HepG2 (cell line): Measurements from ENCODE around the gene DDX6. TPM values are rescaled to one million over a fixed set of nuclear protein-coding genes. Genes with fewer than 3 reads are reported as not detected.

Experiments used
- ISL2 ChIP-seq: sonication (generic); formaldehyde crosslinking; IDR thresholded peaks from 2 replicates; pipeline ENCODE4 v1.5.0; 2020; ENCODE audit warnings: missing genetic modification reagents
- SNAI1 ChIP-seq: sonication (generic); formaldehyde crosslinking; IDR thresholded peaks from 2 replicates; pipeline ENCODE4 v1.5.0; 2020; ENCODE audit warnings: mild to moderate bottlenecking, missing genetic modification reagents, borderline replicate concordance
- SP1 ChIP-seq, 2 experiments: fragments of 450-650 bp in 1 of 2; sonication (generic) in 1 of 2; formaldehyde crosslinking in 1 of 2; IDR thresholded peaks; 2 replicates each; pipeline versions ENCODE4 v1.4.0 to v1.6.1; 2016 to 2020; ENCODE audit warnings: missing genetic modification reagents in 1 of 2
- SP2 ChIP-seq: sonication (generic); formaldehyde crosslinking; IDR thresholded peaks from 2 replicates; pipeline ENCODE4 v1.5.1; 2020; ENCODE audit warnings: mild to moderate bottlenecking, missing genetic modification reagents
- ZEB1 ChIP-seq: IDR thresholded peaks from 2 replicates; pipeline ENCODE4 v1.6.1; 2012; ENCODE audit warnings: mild to moderate bottlenecking, low read depth, inconsistent platforms; ENCODE audit not compliant: insufficient replicate concordance
- ZNF138 ChIP-seq: sonication (generic); formaldehyde crosslinking; IDR thresholded peaks from 2 replicates; pipeline ENCODE4 v1.5.0; 2020; ENCODE audit warnings: mild to moderate bottlenecking, low read depth, missing genetic modification reagents
- ZNF230 ChIP-seq: sonication (generic); formaldehyde crosslinking; IDR thresholded peaks from 2 replicates; pipeline ENCODE4 v1.4.0; 2020; ENCODE audit warnings: mild to moderate bottlenecking, missing genetic modification reagents
- ZNF432 ChIP-seq: sonication (generic); formaldehyde crosslinking; IDR thresholded peaks from 2 replicates; pipeline ENCODE4 v1.5.0; 2020; ENCODE audit warnings: missing genetic modification reagents, mild to moderate bottlenecking, borderline replicate concordance
- ZNF501 ChIP-seq: sonication (generic); formaldehyde crosslinking; IDR thresholded peaks from 2 replicates; pipeline ENCODE4 v1.5.1; 2020; ENCODE audit warnings: mild to moderate bottlenecking, moderate library complexity, missing genetic modification reagents
- ZNF546 ChIP-seq: sonication (generic); formaldehyde crosslinking; conservative IDR thresholded peaks from 2 replicates; pipeline ENCODE4 v1.8.1; 2023; ENCODE audit warnings: mild to moderate bottlenecking, missing genetic modification reagents
- ZNF709 ChIP-seq: sonication (generic); formaldehyde crosslinking; IDR thresholded peaks from 2 replicates; pipeline ENCODE4 v1.5.0; 2020; ENCODE audit warnings: mild to moderate bottlenecking, missing genetic modification reagents
- polyA plus RNA-seq, 8 experiments: library from polyadenylated mRNA; depleted of rRNA in 3 of 8; stranded (reverse) in 7 of 8; unstranded in 1 of 8; fragments of >200 nt; fragmentation: Illumina TruSeq in 4 of 8; extraction: Trizol in 4 of 8; gene quantifications; 2 replicates each; pipeline versions ENCODE4 v1.2.1 to v1.2.3, GENCODE V29; 2011 to 2016; ENCODE audit warnings: low read depth in 4 of 8, missing spikeins in 1 of 8, mixed read lengths in 1 of 8; ENCODE audit not compliant: insufficient read depth in 1 of 8
- total RNA-seq, 5 experiments: library from RNA; depleted of rRNA; stranded (reverse); fragments of >200 nt; fragmentation: Illumina TruSeq; extraction: Trizol; gene quantifications; 2 replicates each; pipeline ENCODE4 v1.2.3, GENCODE V29; 2016; ENCODE audit warnings: low read depth in 1 of 5
- TF ChIP-seq, protein P1 (sequence below): sonication (generic); formaldehyde crosslinking; IDR thresholded peaks from 2 replicates; pipeline ENCODE4 v1.5.0; 2020; ENCODE audit warnings: mild to moderate bottlenecking, missing genetic modification reagents
- TF ChIP-seq, protein P2 (sequence below): sonication (generic); formaldehyde crosslinking; IDR thresholded peaks from 2 replicates; pipeline ENCODE4 v1.5.1; 2020; ENCODE audit warnings: mild to moderate bottlenecking, missing genetic modification reagents, moderate library complexity
- TF ChIP-seq, protein P3 (sequence below): sonication (generic); formaldehyde crosslinking; IDR thresholded peaks from 2 replicates; pipeline ENCODE4 v1.9.0; 2021; ENCODE audit warnings: missing genetic modification reagents, borderline replicate concordance
- TF ChIP-seq, protein P4 (sequence below): sonication (generic); formaldehyde crosslinking; IDR thresholded peaks from 2 replicates; pipeline ENCODE4 v1.5.1; 2020; ENCODE audit warnings: missing genetic modification reagents, mild to moderate bottlenecking, borderline replicate concordance
- TF ChIP-seq, protein P5 (sequence below): sonication (generic); formaldehyde crosslinking; IDR thresholded peaks from 2 replicates; pipeline ENCODE4 v1.8.0; 2022; ENCODE audit warnings: missing genetic modification reagents, mild to moderate bottlenecking, moderate library complexity, borderline replicate concordance

Gene DDX6
- total and polyA plus RNA-seq, 2 of the 13 experiments (the other 11 are each of a cell fraction or from before 2014, with no cell fraction given): 20.9 to 59.2 TPM

DNA sequence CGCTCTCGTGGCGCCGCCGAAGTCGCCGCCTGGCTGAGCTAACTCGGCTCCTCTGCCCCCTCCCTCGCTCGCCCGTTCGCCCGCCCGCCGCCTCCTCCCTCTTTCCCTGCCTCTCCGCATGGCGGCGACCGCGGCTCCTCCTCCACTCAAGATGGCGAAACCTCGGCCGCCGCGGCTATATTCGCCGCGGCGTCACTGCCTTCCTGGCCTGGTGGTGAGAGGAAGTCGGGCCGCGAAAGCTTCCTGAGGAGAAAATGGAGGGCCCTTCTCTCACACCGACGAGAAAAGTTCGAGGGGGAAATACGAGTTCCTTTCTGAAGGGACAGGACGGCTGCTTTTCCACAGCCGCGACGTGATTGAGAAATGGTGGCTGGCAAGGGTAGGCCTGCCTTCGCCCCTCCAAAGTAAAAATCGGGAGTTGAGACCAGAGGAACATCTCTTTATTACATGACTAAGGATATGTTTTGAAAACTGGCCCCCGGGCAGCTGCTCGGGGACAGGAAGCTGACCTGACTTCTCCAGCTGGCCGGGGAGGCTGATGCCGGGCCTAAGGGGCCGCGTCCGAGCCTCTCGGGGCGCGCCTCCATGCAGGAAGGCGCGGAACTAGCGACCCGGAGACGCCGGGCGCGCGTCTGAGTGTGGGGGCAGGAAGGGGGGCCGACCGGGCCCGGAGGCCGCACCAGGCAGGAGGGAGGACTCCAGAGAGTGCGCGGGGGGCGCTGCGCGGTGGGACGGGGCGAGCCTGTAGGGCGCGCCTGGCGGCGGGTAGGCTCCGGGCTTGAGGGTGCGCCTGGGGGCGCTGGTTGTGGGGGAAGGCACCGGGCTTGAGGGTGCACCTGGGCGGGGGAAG, at the start of gene DDX6 (continued):
- TF ChIP-seq, protein P1, sequence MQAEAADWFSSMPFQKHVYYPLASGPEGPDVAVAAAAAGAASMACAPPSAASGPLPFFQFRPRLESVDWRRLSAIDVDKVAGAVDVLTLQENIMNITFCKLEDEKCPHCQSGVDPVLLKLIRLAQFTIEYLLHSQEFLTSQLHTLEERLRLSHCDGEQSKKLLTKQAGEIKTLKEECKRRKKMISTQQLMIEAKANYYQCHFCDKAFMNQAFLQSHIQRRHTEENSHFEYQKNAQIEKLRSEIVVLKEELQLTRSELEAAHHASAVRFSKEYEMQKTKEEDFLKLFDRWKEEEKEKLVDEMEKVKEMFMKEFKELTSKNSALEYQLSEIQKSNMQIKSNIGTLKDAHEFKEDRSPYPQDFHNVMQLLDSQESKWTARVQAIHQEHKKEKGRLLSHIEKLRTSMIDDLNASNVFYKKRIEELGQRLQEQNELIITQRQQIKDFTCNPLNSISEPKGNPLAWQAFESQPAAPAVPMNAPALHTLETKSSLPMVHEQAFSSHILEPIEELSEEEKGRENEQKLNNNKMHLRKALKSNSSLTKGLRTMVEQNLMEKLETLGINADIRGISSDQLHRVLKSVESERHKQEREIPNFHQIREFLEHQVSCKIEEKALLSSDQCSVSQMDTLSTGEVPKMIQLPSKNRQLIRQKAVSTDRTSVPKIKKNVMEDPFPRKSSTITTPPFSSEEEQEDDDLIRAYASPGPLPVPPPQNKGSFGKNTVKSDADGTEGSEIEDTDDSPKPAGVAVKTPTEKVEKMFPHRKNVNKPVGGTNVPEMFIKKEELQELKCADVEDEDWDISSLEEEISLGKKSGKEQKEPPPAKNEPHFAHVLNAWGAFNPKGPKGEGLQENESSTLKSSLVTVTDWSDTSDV (CRISPR knock-in tag): no peak
- TF ChIP-seq, protein P2, sequence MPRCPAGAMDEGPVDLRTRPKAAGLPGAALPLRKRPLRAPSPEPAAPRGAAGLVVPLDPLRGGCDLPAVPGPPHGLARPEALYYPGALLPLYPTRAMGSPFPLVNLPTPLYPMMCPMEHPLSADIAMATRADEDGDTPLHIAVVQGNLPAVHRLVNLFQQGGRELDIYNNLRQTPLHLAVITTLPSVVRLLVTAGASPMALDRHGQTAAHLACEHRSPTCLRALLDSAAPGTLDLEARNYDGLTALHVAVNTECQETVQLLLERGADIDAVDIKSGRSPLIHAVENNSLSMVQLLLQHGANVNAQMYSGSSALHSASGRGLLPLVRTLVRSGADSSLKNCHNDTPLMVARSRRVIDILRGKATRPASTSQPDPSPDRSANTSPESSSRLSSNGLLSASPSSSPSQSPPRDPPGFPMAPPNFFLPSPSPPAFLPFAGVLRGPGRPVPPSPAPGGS (CRISPR knock-in tag): peak; percentile 70; the same call in 1 of the 2 replicates
- TF ChIP-seq, protein P3, sequence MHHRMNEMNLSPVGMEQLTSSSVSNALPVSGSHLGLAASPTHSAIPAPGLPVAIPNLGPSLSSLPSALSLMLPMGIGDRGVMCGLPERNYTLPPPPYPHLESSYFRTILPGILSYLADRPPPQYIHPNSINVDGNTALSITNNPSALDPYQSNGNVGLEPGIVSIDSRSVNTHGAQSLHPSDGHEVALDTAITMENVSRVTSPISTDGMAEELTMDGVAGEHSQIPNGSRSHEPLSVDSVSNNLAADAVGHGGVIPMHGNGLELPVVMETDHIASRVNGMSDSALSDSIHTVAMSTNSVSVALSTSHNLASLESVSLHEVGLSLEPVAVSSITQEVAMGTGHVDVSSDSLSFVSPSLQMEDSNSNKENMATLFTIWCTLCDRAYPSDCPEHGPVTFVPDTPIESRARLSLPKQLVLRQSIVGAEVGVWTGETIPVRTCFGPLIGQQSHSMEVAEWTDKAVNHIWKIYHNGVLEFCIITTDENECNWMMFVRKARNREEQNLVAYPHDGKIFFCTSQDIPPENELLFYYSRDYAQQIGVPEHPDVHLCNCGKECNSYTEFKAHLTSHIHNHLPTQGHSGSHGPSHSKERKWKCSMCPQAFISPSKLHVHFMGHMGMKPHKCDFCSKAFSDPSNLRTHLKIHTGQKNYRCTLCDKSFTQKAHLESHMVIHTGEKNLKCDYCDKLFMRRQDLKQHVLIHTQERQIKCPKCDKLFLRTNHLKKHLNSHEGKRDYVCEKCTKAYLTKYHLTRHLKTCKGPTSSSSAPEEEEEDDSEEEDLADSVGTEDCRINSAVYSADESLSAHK (CRISPR knock-in tag): no peak
- TF ChIP-seq, protein P4, sequence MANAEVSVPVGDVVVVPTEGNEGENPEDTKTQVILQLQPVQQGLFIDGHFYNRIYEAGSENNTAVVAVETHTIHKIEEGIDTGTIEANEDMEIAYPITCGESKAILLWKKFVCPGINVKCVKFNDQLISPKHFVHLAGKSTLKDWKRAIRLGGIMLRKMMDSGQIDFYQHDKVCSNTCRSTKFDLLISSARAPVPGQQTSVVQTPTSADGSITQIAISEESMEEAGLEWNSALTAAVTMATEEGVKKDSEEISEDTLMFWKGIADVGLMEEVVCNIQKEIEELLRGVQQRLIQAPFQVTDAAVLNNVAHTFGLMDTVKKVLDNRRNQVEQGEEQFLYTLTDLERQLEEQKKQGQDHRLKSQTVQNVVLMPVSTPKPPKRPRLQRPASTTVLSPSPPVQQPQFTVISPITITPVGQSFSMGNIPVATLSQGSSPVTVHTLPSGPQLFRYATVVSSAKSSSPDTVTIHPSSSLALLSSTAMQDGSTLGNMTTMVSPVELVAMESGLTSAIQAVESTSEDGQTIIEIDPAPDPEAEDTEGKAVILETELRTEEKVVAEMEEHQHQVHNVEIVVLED (CRISPR knock-in tag): no peak
- TF ChIP-seq ZNF501 (CRISPR knock-in tag): peak; percentile 68
- TF ChIP-seq, protein P5, sequence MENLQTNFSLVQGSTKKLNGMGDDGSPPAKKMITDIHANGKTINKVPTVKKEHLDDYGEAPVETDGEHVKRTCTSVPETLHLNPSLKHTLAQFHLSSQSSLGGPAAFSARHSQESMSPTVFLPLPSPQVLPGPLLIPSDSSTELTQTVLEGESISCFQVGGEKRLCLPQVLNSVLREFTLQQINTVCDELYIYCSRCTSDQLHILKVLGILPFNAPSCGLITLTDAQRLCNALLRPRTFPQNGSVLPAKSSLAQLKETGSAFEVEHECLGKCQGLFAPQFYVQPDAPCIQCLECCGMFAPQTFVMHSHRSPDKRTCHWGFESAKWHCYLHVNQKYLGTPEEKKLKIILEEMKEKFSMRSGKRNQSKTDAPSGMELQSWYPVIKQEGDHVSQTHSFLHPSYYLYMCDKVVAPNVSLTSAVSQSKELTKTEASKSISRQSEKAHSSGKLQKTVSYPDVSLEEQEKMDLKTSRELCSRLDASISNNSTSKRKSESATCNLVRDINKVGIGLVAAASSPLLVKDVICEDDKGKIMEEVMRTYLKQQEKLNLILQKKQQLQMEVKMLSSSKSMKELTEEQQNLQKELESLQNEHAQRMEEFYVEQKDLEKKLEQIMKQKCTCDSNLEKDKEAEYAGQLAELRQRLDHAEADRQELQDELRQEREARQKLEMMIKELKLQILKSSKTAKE (CRISPR knock-in tag): no peak
- no peak for TF ChIP-seq ZNF432 (CRISPR knock-in tag)
- 0 out of 2 replicates have a peak, but pooled peaks have one; percentile 33 for TF ChIP-seq ZNF138 (CRISPR knock-in tag)
- TF ChIP-seq SP2: no peak
- no peak for TF ChIP-seq SP1 (IDR thresholded peaks at IDR 0.05)
- TF ChIP-seq SP1 (CRISPR knock-in tag; IDR thresholded peaks at IDR 0.05): 0 out of 2 replicates have a peak, but pooled peaks have one; percentile 37
- TF ChIP-seq ZNF230 (CRISPR knock-in tag): no peak
- peak; percentile 75 for TF ChIP-seq ZNF546 (CRISPR knock-in tag)
- TF ChIP-seq ZNF709 (CRISPR knock-in tag): peak; percentile 45; the same call in 1 of the 2 replicates
- no peak for TF ChIP-seq ISL2 (CRISPR knock-in tag)
- TF ChIP-seq ZEB1: peak; percentile 40
- no peak for TF ChIP-seq SNAI1 (CRISPR knock-in tag)
